ENCODE measurements around the gene SUSD3.

SUSD3 gene

DNA sequence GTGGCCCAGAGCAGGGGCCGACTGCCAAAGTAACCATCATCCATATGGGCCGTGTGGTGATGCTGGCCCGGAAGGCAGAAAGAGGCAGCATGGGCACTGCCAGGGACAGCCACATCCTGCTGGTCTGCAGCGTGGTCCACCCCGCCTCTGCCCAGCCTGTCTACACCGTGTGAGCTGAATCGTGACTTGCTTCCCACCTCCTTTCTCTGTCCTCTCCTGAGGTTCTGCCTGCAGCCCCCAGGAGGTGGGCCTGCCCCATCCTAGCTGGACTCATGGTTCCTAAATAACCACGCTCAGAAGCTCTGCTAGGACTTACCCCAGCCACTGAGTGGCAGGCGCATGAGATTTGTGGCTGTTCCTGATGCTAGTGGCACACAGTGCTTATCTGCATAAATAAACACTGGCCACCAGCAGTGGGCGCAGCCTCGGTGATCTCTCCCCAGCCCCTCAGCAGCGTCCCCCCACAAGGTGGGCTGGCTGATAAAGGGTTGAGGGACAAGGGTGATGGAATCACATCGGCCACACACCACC, 22.6 kb upstream of the SUSD3 start:
- no peaks in the 10 kb centered on the region for H3K9me3 ChIP-seq (ENCODE audit: severe bottlenecking)
- TF ChIP-seq, protein P1, sequence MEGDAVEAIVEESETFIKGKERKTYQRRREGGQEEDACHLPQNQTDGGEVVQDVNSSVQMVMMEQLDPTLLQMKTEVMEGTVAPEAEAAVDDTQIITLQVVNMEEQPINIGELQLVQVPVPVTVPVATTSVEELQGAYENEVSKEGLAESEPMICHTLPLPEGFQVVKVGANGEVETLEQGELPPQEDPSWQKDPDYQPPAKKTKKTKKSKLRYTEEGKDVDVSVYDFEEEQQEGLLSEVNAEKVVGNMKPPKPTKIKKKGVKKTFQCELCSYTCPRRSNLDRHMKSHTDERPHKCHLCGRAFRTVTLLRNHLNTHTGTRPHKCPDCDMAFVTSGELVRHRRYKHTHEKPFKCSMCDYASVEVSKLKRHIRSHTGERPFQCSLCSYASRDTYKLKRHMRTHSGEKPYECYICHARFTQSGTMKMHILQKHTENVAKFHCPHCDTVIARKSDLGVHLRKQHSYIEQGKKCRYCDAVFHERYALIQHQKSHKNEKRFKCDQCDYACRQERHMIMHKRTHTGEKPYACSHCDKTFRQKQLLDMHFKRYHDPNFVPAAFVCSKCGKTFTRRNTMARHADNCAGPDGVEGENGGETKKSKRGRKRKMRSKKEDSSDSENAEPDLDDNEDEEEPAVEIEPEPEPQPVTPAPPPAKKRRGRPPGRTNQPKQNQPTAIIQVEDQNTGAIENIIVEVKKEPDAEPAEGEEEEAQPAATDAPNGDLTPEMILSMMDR (IDR thresholded peaks at IDR 0.05; ENCODE audit: low read depth, low read length): no peak
- H3K4me3 ChIP-seq (ENCODE audit: low read depth, low read length): no peak overlapping the region
- H3K27ac ChIP-seq: no peak overlapping the region
- no peaks in the 10 kb centered on the region for H3K36me3 ChIP-seq
- DNase-seq: no peak
- H3K27me3 ChIP-seq (ENCODE audit: insufficient read depth, low read depth, severe bottlenecking): no peaks in the 10 kb centered on the region

DNA sequence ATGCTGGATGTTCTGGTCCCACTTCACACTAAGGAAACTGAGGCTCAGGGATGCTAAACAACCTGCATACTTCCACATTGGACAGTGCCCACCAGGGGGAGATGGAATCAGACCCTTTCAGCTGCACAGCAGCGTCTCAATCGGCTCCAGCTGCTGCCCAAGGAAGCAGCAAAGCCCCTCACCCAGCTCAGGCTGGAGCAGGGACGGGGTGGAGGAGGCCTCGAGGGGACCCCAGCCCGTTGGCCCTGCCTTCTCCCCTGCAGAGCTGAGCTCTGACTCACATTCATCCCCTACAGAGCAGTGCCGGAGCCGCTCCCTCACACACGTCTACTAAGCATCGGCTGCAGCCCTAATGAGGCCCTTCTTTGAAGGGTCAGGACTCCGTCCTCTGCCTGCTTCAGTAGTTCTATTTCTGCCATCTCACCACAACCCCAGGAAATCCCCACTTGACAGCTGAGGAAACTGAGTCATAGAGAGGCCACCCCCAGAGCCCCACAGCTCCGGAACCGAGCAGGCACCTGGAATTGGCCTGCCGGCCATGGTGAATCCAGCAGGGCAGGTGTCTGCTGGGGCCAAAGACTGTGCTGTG, 21.5 kb upstream of the SUSD3 start:
- Histone ChIP-seq H3K36me3 (no peaks in the 10 kb centered on the region), H3K27ac (no peak overlapping the region), H3K9me3 (ENCODE audit: severe bottlenecking) (no peaks in the 10 kb centered on the region), H3K27me3 (ENCODE audit: insufficient read depth, low read depth, severe bottlenecking) (no peaks in the 10 kb centered on the region), H3K4me3 (ENCODE audit: low read depth, low read length) (no peak overlapping the region)
- no peak for DNase-seq
- TF ChIP-seq, protein P1 (IDR thresholded peaks at IDR 0.05; ENCODE audit: low read depth, low read length): peak; percentile 42; the same call in 1 of the 2 replicates

DNA sequence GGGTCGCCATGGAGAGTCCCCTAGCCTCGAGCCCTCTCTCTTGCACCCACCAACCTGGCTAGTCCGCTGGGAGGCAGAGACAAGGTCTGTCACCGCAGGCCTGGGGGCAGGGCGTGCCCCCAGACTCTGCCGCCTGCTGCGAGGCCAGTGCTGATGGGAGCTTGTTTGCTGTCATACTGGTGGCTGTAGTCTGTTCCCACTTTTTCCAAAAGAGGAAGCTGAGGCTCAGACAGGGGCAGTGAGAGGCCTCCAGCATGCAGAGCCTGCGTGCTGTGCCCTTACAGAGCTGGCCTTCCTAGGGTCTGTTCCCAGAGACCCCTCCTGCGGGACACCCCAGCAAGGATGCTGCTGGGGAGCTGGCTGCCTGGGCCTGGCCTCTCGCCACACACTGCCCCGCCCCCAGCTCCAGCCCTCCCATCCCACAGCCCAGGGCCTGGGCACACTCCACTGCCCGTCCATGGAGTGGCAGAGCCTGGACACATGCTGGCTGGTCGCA, 21.0 kb upstream of the SUSD3 start:
- no peak overlapping the region for H3K4me3 ChIP-seq (ENCODE audit: low read depth, low read length)
- no peaks in the 10 kb centered on the region for H3K27me3 ChIP-seq (ENCODE audit: insufficient read depth, low read depth, severe bottlenecking)
- no peaks in the 10 kb centered on the region for H3K36me3 ChIP-seq
- H3K27ac ChIP-seq: no peak overlapping the region
- no peaks in the 10 kb centered on the region for H3K9me3 ChIP-seq (ENCODE audit: severe bottlenecking)
- DNase-seq: no peak
- TF ChIP-seq, protein P1 (IDR thresholded peaks at IDR 0.05; ENCODE audit: low read depth, low read length): no peak

DNA sequence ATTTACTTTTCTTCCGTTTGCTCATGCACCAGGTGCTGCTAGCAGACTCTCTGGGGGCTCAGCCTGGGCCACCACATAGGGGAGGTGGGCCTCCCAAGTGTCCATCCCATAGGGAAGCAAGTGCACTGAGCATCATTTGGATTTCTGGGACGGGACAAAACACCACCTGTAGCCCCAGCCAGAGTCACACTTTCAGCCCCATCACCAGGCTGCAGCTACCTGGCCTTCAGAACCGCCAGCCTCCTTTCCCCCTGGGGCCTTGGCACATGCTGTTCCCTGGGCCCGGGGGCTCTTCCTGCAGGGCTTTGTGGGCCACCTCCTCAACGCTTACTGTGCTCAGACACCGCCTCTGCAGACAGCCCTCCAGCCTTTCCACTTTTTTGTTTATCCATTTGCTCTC, 19.6 kb upstream of the SUSD3 start:
- Histone ChIP-seq H3K36me3 (no peaks in the 10 kb centered on the region), H3K9me3 (ENCODE audit: severe bottlenecking) (no peaks in the 10 kb centered on the region), H3K27me3 (ENCODE audit: insufficient read depth, low read depth, severe bottlenecking) (no peaks in the 10 kb centered on the region), H3K4me3 (ENCODE audit: low read depth, low read length) (no peak overlapping the region), H3K27ac (no peak overlapping the region)
- TF ChIP-seq, protein P1 (IDR thresholded peaks at IDR 0.05; ENCODE audit: low read depth, low read length): no peak
- DNase-seq: no peak

DNA sequence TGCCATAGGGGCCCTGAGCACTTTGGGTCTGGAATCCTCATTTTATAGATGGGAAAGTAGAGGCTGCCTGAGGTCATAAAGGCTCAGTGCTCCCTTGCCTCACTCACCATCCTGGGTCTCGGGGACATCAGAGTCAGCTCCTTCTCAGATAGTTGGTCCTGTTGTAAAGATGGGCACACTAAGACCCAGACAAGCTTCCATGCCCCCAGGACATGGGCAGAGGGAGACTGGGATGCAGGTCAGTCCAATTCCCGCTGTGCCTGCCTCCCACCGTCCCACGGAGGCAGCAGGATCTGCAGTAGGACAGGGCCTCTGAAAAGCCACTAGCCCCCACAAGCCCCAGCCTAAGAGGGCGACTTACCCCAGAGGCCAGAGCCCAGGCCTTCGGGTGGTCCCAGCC, 19.0 kb upstream of the SUSD3 start:
- Histone ChIP-seq H3K4me3 (ENCODE audit: low read depth, low read length) (no peak overlapping the region), H3K27ac (no peak overlapping the region)

More for the DNA sequence above, 19.0 kb upstream of the SUSD3 start:
- Histone ChIP-seq H3K36me3 (no peaks in the 10 kb centered on the region), H3K27me3 (ENCODE audit: insufficient read depth, low read depth, severe bottlenecking) (no peaks in the 10 kb centered on the region), H3K9me3 (ENCODE audit: severe bottlenecking) (no peaks in the 10 kb centered on the region)
- TF ChIP-seq, protein P1 (IDR thresholded peaks at IDR 0.05; ENCODE audit: low read depth, low read length): no peak
- DNase-seq: no peak

Measured in WERI-Rb-1 (cell line).